ENCODE measurements around the gene KRTAP10-9. TPM values are rescaled to one million over a fixed set of nuclear protein-coding genes. Genes with fewer than 3 reads are reported as not detected.
"Not testable (repeated sequence)": the region's sequence is repeated elsewhere in the genome, so short reads cannot be mapped to it uniquely, and the experiment has no call there.

KRTAP10-9 gene
- total RNA-seq, 4 donors from 2014 or later: not detected

DNA sequence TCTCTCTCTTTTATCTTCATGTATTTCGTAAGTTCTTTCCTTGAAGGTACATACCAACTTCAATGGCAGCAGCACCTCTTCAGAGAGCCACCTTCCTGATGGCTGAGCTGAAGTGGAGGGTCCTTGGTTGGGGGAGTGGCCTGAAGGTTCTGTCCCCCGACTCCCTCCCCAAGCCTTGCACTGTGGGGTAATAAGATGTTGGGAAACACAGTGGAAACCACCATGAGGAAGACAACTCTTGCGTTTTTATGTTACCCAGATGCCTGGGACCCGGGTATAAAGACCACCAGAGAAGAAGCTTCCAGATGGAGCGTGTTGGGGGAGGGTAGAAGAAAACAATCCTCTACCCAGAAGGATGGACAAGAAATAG, 31.6 kb downstream of the KRTAP10-9 start:
- Histone ChIP-seq H3K27ac (no peak overlapping the region), H3K4me1 (no peaks in the 10 kb centered on the region), H3K4me3 (no peak overlapping the region), H3K9me3 (no peaks in the 10 kb centered on the region), H3K36me3 (no peaks in the 10 kb centered on the region), H3K27me3 (peaks cover 0 to 8% (median 4%) of the 10 kb centered on the region in 3 donors)
- in situ Hi-C loops (cut with MboI; ENCODE audit: low sequenced_read_pairs in 4 of 4): no loop called here
- TF ChIP-seq POLR2A (IDR thresholded peaks at IDR 0.05) (no peak), CTCF (IDR thresholded peaks at IDR 0.05 in 4 of 5, conservative IDR thresholded peaks at IDR 0.05 in 1 of 5) (no peak)
- ATAC-seq: no peak
- intact Hi-C loops (cut with DNase I; ENCODE audit: low total_unique reads): no loop called here
- no peak for DNase-seq

DNA sequence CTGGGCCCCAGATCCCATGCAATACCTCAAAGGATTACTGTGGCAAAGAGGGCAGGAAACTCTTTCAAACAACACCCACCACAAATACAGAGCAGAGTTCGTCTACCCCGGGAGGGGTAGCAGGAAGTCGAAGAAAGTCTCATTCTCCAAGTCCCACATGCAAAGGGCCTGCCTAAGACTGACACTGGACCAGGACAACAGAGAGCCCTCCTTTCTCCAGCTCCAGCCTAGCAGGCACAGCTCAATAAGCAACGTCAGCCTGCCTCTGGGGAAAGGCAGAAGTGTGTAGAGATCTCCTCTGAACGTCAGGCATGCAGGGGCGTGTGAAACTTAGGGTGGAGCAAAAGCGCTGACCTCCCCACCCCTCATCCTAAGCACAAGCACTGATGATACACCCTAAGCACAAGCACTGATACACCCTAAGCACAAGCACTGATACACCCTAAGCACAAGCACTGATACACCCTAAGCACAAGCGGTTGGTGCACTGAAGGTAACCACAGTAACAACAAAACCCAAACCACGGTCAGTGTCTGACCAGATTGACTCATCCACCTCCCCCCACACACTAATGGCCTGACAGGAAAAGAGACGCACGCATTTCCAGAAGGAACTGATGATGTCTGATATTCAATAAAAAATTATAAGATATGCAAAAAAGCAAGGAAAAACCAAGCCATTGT, 32.2 kb downstream of the KRTAP10-9 start:
- H3K4me3 ChIP-seq: no peak overlapping the region
- in situ Hi-C loops (cut with MboI; ENCODE audit: low sequenced_read_pairs in 4 of 4): no loop called here
- no peaks in the 10 kb centered on the region for H3K36me3 ChIP-seq
- no peak overlapping the region for H3K27ac ChIP-seq
- H3K9me3 ChIP-seq: no peaks in the 10 kb centered on the region
- DNase-seq: no peak
- H3K27me3 ChIP-seq: peaks cover 0 to 8% (median 4%) of the 10 kb centered on the region in 3 donors
- TF ChIP-seq POLR2A (IDR thresholded peaks at IDR 0.05) (no peak), CTCF (IDR thresholded peaks at IDR 0.05 in 4 of 5, conservative IDR thresholded peaks at IDR 0.05 in 1 of 5) (no peak)
- H3K4me1 ChIP-seq: no peaks in the 10 kb centered on the region
- ATAC-seq: no peak
- intact Hi-C loops (cut with DNase I; ENCODE audit: low total_unique reads): no loop called here

DNA sequence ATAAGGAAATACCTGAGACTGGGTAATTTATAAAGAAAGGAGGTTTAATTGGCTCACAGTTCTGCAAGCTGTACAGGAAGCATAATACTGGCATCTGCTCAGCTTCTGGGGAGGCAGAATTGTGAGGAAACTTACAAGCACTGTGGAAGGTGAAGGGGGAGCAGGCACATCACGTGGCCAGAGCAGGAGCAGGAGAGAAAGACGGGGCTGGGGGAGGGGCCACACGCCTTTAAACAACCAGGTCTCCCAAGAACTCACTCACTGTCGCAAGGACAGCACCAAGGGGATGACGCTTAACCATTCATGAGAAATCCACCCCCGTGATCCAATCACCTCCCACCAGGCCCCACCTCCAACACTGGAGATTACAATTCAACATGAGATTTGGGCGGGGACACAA, 34.7 kb downstream of the KRTAP10-9 start:
- H3K4me1 ChIP-seq; in situ Hi-C loops (cut with MboI; ENCODE audit: low sequenced_read_pairs in 4 of 4); H3K36me3 ChIP-seq; intact Hi-C loops (cut with DNase I; ENCODE audit: low total_unique reads); H3K9me3 ChIP-seq; ATAC-seq; H3K4me3 ChIP-seq; H3K27ac ChIP-seq; H3K27me3 ChIP-seq; DNase-seq: not testable (repeated sequence)

- Histone ChIP-seq H3K4me1 (no peaks in the 10 kb centered on the region), H3K27ac (no peak overlapping the region), H3K9me3 (no peaks in the 10 kb centered on the region), H3K27me3 (peaks cover 0 to 3% (median 0%) of the 10 kb centered on the region in 3 donors), H3K36me3 (no peaks in the 10 kb centered on the region), H3K4me3 (no peak overlapping the region)
- TF ChIP-seq POLR2A (IDR thresholded peaks at IDR 0.05) (no peak), CTCF (IDR thresholded peaks at IDR 0.05 in 4 of 5, conservative IDR thresholded peaks at IDR 0.05 in 1 of 5) (no peak)
- in situ Hi-C loops (cut with MboI; ENCODE audit: low sequenced_read_pairs in 4 of 4): no loop called here
- intact Hi-C loops (cut with DNase I; ENCODE audit: low total_unique reads): no loop called here
- ATAC-seq: no peak
- DNase-seq: no peak
Measured at GRCh38 chr21:44664691-44665090, 37.8 kb downstream of the KRTAP10-9 start.

- H3K27me3 ChIP-seq: peaks cover 0 to 3% (median 0%) of the 10 kb centered on the region in 3 donors
- H3K36me3 ChIP-seq: no peaks in the 10 kb centered on the region
- H3K9me3 ChIP-seq: no peaks in the 10 kb centered on the region
- TF ChIP-seq CTCF (IDR thresholded peaks at IDR 0.05 in 4 of 5, conservative IDR thresholded peaks at IDR 0.05 in 1 of 5) (no peak), POLR2A (IDR thresholded peaks at IDR 0.05) (no peak)
- H3K4me3 ChIP-seq: no peak within 1 kb of the TSS
- H3K4me1 ChIP-seq: no peaks in the 10 kb centered on the region
- in situ Hi-C loops (cut with MboI; ENCODE audit: low sequenced_read_pairs in 4 of 4) (no loop called here), intact Hi-C loops (cut with DNase I; ENCODE audit: low total_unique reads) (no loop called here)
- no peak for ATAC-seq
- no peak for DNase-seq
- no peak within 1 kb of the TSS for H3K27ac ChIP-seq
Measured at GRCh38 chr21:44666401-44667320, 39.8 kb downstream of the KRTAP10-9 start, which contains the start of gene KRTAP12-2. KRTAP12-2 (minus strand) TSS chr21:44666927; CDS start chr21:44666886, 41 bp downstream.
